Measurements from ENCODE around the gene AASS. TPM values are rescaled to one million over a fixed set of nuclear protein-coding genes. Genes with fewer than 3 reads are reported as not detected.

The AASS gene
- total RNA-seq, result 10 to 100 TPM; 60.5 to 99.7 TPM
- 71.7 TPM for polyA plus RNA-seq (2013, experiment 1 of 2)
- 59.6 TPM for polyA plus RNA-seq (2013, experiment 2 of 2)
- long read RNA-seq, experiment 1, partial matches to known transcripts, result 3 of 10 reads
- long read RNA-seq, experiment 1, other reads (novel, unspliced or antisense), result 6 of 10 reads
- long read RNA-seq, experiment 2, transcript AASS-203 (24 exons, 3,163 nt), result major isoform, 16 of 37 reads
- long read RNA-seq, experiment 2, partial matches to known transcripts, result 10 of 37 reads
- long read RNA-seq, experiment 2, other reads (novel, unspliced or antisense), result 11 of 37 reads
- long read RNA-seq, experiment 3, transcript AASS-203 (24 exons, 3,163 nt), result major isoform, 346 of 474 reads
- long read RNA-seq, experiment 3, partial matches to known transcripts, result 44 of 474 reads
- long read RNA-seq, experiment 3, other reads (novel, unspliced or antisense), result 82 of 474 reads
- long read RNA-seq, experiment 4, partial matches to known transcripts, result 5 of 7 reads
- long read RNA-seq, experiment 4, other reads (novel, unspliced or antisense), result 1 of 7 reads

DNA sequence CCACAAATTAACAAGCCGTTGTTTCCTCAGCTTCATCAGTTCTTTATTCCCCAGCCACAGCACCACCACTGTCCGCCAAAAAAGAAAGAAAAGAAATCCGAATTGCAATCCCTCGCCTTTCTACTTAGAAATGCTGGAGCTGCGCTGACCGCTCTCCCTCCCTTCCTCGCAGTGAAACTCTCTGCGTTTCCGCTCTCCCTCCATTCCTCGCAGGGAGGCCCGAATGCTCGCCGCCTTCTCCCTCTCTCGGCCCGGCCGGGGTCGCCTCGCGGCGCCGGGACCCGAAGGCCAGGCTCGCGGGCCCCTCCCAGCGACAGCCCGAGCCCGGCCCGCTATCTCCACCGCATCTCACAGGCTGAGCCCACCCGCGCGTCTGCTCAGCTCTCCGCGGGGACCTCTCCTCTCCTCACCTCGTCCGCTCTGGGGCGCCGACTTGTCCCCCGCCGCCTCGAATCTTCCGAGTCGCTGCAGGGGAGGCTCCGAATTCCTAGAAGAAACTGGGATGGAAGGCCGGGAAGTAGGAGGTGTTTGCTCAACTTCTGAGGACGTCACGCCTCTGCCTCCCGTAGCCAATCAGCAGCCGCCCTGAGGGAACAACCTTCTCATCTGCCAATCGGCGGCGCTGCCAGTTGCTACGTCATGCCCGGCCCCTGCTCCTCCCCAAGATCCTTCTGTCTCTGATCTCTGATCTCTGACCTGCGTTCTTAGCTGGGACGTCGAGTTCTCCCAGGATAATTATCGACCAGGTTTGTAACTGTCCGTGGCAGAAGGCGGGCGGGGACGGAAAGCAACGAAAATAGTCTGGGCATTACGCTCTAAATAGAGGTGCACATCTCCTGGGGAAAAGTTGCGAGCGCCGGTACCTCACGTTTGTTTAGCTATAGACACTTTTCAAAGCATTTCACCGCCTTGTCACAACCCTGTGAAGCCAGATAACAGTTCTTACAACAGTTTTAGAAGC, at the start of gene AASS:
Gene AASS (minus strand): TSS at position 499 of the 961 bp plus-strand sequence. CDS start 10,523 bp downstream, outside the sequence.
- Histone ChIP-seq H3K4me1 (ENCODE audit: control insufficient read depth, insufficient read depth, low read length) (no peaks in the 10 kb centered on the region), H3K27me3 (ENCODE audit: control insufficient read depth, insufficient read depth, low read length, poor library complexity, severe bottlenecking) (no peaks in the 10 kb centered on the region), H3K27ac (ENCODE audit: low read depth, low read length) (peak within 1 kb of the TSS; percentile 93), H3K4me3 (ENCODE audit: low read length) (peak within 1 kb of the TSS; percentile 93), H3K9ac (ENCODE audit: extremely low read depth, low read length, poor library complexity, severe bottlenecking) (peak within 1 kb of the TSS; percentile 69), H3K36me3 (ENCODE audit: control insufficient read depth, insufficient read depth, low read length) (no peaks in the 10 kb centered on the region), H3K9me3 (ENCODE audit: control insufficient read depth, low read length) (no peaks in the 10 kb centered on the region)
- Mint-ChIP-seq H3K27ac (peak within 1 kb of the TSS; percentile 95), H3K9me3 (no peaks in the 10 kb centered on the region), H3K4me3 (peak within 1 kb of the TSS; percentile 99), H3K27me3 (ENCODE audit: insufficient read depth) (no peaks in the 10 kb centered on the region), H3K36me3 (ENCODE audit: low read depth) (no peaks in the 10 kb centered on the region), H3K4me1 (peaks cover 40% of the 10 kb centered on the region)
- TF ChIP-seq, protein P1, sequence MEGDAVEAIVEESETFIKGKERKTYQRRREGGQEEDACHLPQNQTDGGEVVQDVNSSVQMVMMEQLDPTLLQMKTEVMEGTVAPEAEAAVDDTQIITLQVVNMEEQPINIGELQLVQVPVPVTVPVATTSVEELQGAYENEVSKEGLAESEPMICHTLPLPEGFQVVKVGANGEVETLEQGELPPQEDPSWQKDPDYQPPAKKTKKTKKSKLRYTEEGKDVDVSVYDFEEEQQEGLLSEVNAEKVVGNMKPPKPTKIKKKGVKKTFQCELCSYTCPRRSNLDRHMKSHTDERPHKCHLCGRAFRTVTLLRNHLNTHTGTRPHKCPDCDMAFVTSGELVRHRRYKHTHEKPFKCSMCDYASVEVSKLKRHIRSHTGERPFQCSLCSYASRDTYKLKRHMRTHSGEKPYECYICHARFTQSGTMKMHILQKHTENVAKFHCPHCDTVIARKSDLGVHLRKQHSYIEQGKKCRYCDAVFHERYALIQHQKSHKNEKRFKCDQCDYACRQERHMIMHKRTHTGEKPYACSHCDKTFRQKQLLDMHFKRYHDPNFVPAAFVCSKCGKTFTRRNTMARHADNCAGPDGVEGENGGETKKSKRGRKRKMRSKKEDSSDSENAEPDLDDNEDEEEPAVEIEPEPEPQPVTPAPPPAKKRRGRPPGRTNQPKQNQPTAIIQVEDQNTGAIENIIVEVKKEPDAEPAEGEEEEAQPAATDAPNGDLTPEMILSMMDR (conservative IDR thresholded peaks at IDR 0.05), result peak; percentile 22
- peak; percentile 99 for DNase-seq
- WGBS, 2 experiments (ENCODE audit: insufficient coverage in 1 of 2, insufficient read length in 1 of 2), result 2 to 7% methylated on average over 26 to 69 of the region's 69 CpGs

- H3K4me3 ChIP-seq (ENCODE audit: low read length), result no peak overlapping the region
- H3K27me3 ChIP-seq (ENCODE audit: control insufficient read depth, insufficient read depth, low read length, poor library complexity, severe bottlenecking), result no peaks in the 10 kb centered on the region
- H3K27me3 Mint-ChIP-seq (ENCODE audit: insufficient read depth), result no peaks in the 10 kb centered on the region
- no peak overlapping the region for H3K27ac Mint-ChIP-seq
- TF ChIP-seq, protein P1 (conservative IDR thresholded peaks at IDR 0.05), result no peak
- no peaks in the 10 kb centered on the region for H3K4me1 Mint-ChIP-seq
- no peak overlapping the region for H3K9ac ChIP-seq (ENCODE audit: extremely low read depth, low read length, poor library complexity, severe bottlenecking)
- DNase-seq, result no peak
- H3K27ac ChIP-seq (ENCODE audit: low read depth, low read length), result no peak overlapping the region
- H3K36me3 Mint-ChIP-seq (ENCODE audit: low read depth), result no peaks in the 10 kb centered on the region
- H3K4me1 ChIP-seq (ENCODE audit: control insufficient read depth, insufficient read depth, low read length), result no peaks in the 10 kb centered on the region
- no peaks in the 10 kb centered on the region for H3K9me3 ChIP-seq (ENCODE audit: control insufficient read depth, low read length)
- H3K4me3 Mint-ChIP-seq, result no peak overlapping the region
- peaks cover 34% of the 10 kb centered on the region for H3K9me3 Mint-ChIP-seq
- no peaks in the 10 kb centered on the region for H3K36me3 ChIP-seq (ENCODE audit: control insufficient read depth, insufficient read depth, low read length)
Measured at GRCh38 chr7:122188785-122189184, 44.7 kb upstream of the AASS start.

GRCh38 chr7:122183106-122183505, 39.1 kb upstream of the AASS start:
- Mint-ChIP-seq H3K36me3 (ENCODE audit: low read depth) (no peaks in the 10 kb centered on the region), H3K27me3 (ENCODE audit: insufficient read depth) (no peaks in the 10 kb centered on the region), H3K27ac (no peak overlapping the region), H3K4me3 (no peak overlapping the region), H3K4me1 (no peaks in the 10 kb centered on the region), H3K9me3 (no peaks in the 10 kb centered on the region)
- DNase-seq, result no peak
- H3K4me3 ChIP-seq (ENCODE audit: low read length), result no peak overlapping the region
- no peaks in the 10 kb centered on the region for H3K36me3 ChIP-seq (ENCODE audit: control insufficient read depth, insufficient read depth, low read length)
- no peak overlapping the region for H3K27ac ChIP-seq (ENCODE audit: low read depth, low read length)
- no peaks in the 10 kb centered on the region for H3K27me3 ChIP-seq (ENCODE audit: control insufficient read depth, insufficient read depth, low read length, poor library complexity, severe bottlenecking)
- WGBS, 2 experiments (ENCODE audit: insufficient coverage in 1 of 2, insufficient read length in 1 of 2), result 88 to 100% methylated on average over 3 of the region's 3 CpGs
- H3K4me1 ChIP-seq (ENCODE audit: control insufficient read depth, insufficient read depth, low read length), result no peaks in the 10 kb centered on the region
- TF ChIP-seq, protein P1 (conservative IDR thresholded peaks at IDR 0.05), result no peak
- no peaks in the 10 kb centered on the region for H3K9me3 ChIP-seq (ENCODE audit: control insufficient read depth, low read length)
- H3K9ac ChIP-seq (ENCODE audit: extremely low read depth, low read length, poor library complexity, severe bottlenecking), result no peak overlapping the region
